DOHH2 (cell line): ENCODE data around the gene TBX6.

Source experiments
- H3F3A ChIP-seq: fragments of 200-600 bp; sonication (generic), shearing (Covaris generic); 2 replicates; pipeline ENCODE4 v1.6.0; 2016; ENCODE audit warnings: antibody characterized with exemption, mild to moderate bottlenecking; ENCODE audit not compliant: control insufficient read depth, insufficient read depth
- H3K27ac ChIP-seq: fragments of 200-600 bp; sonication (generic); 2 replicates; pipeline ENCODE4 v1.5.1; 2014; ENCODE audit warnings: low read depth, mild to moderate bottlenecking, low read length, moderate library complexity
- H3K27me3 ChIP-seq: fragments of 200-600 bp; sonication (generic); 2 replicates; pipeline ENCODE4 v1.6.1; 2014; ENCODE audit warnings: mild to moderate bottlenecking, low read length, mixed read lengths; ENCODE audit not compliant: control insufficient read depth
- H3K36me3 ChIP-seq: fragments of 200-600 bp; sonication (generic); 2 replicates; pipeline ENCODE4 v1.6.1; 2014; ENCODE audit warnings: mild to moderate bottlenecking, low read length, moderate library complexity, mixed read lengths; ENCODE audit not compliant: control insufficient read depth
- H3K4me1 ChIP-seq: fragments of 200-600 bp; sonication (generic); 2 replicates; pipeline ENCODE4 v1.6.1; 2014; ENCODE audit warnings: mild to moderate bottlenecking, low read length, mixed read lengths; ENCODE audit not compliant: control insufficient read depth
- H3K4me2 ChIP-seq: fragments of 200-600 bp; sonication (generic); 2 replicates; pipeline ENCODE4 v1.6.0; 2014; ENCODE audit warnings: mild to moderate bottlenecking, low read length, moderate library complexity
- H3K4me3 ChIP-seq: fragments of 200-600 bp; sonication (generic); 2 replicates; pipeline ENCODE4 v1.5.1; 2014; ENCODE audit warnings: mild to moderate bottlenecking, low read length, mixed read lengths
- H3K79me2 ChIP-seq: fragments of 200-600 bp; sonication (generic); 2 replicates; pipeline ENCODE4 v1.6.1; 2014; ENCODE audit warnings: mild to moderate bottlenecking, low read length, mixed read lengths; ENCODE audit not compliant: control insufficient read depth
- H3K9me2 ChIP-seq: fragments of 200-600 bp; sonication (generic); replicated peaks from 2 replicates; pipeline ENCODE4 v1.6.1; 2014; ENCODE audit warnings: mild to moderate bottlenecking, low read length, mixed read lengths; ENCODE audit not compliant: control insufficient read depth
- H3K9me3 ChIP-seq: fragments of 200-600 bp; sonication (generic); 2 replicates; pipeline ENCODE4 v1.6.1; 2014; ENCODE audit warnings: antibody characterized with exemption, low read length, mixed read lengths; ENCODE audit not compliant: control insufficient read depth, insufficient read depth
- H4K20me1 ChIP-seq: fragments of 200-600 bp; sonication (generic); 2 replicates; pipeline ENCODE4 v1.6.0; 2014; ENCODE audit warnings: low read depth, mild to moderate bottlenecking, antibody characterized with exemption, low read length, moderate library complexity; ENCODE audit not compliant: control insufficient read depth, insufficient read depth
- CTCF ChIP-seq: fragments of 200-600 bp; sonication (generic); IDR thresholded peaks from one replicate; pipeline ENCODE4 v1.5.1; 2014; ENCODE audit warnings: antibody characterized with exemption, mild to moderate bottlenecking, low read depth, low read length; ENCODE audit not compliant: poor library complexity, severe bottlenecking
- EZH2phosphoT487 ChIP-seq: fragments of 200-600 bp; sonication (generic); IDR thresholded peaks from 2 replicates; pipeline ENCODE4 v1.6.1; 2017; ENCODE audit warnings: borderline replicate concordance, mild to moderate bottlenecking, antibody characterized with exemption, low read length, moderate library complexity, mixed read lengths

TBX6 gene

GRCh38 chr16:30084096-30084815 lies 7.5 kb downstream of the TBX6 start:
- H3K4me2 ChIP-seq: no peak overlapping the region
- TF ChIP-seq EZH2phosphoT487 (no peak), CTCF (no peak)
- H3K79me2 ChIP-seq: peaks cover 19% of the 10 kb centered on the region
- no peaks in the 10 kb centered on the region for H3K27me3 ChIP-seq
- no peaks in the 10 kb centered on the region for H3K4me1 ChIP-seq
- H3F3A ChIP-seq: 0 out of 2 replicates have a peak, but pooled peaks cover under 1% of the 10 kb centered on the region
- no peaks in the 10 kb centered on the region for H3K9me2 ChIP-seq
- H4K20me1 ChIP-seq: no peaks in the 10 kb centered on the region
- H3K9me3 ChIP-seq: no peaks in the 10 kb centered on the region
- H3K4me3 ChIP-seq: no peak overlapping the region
- H3K36me3 ChIP-seq: peaks cover 56% of the 10 kb centered on the region
- H3K27ac ChIP-seq: no peak overlapping the region

DNA sequence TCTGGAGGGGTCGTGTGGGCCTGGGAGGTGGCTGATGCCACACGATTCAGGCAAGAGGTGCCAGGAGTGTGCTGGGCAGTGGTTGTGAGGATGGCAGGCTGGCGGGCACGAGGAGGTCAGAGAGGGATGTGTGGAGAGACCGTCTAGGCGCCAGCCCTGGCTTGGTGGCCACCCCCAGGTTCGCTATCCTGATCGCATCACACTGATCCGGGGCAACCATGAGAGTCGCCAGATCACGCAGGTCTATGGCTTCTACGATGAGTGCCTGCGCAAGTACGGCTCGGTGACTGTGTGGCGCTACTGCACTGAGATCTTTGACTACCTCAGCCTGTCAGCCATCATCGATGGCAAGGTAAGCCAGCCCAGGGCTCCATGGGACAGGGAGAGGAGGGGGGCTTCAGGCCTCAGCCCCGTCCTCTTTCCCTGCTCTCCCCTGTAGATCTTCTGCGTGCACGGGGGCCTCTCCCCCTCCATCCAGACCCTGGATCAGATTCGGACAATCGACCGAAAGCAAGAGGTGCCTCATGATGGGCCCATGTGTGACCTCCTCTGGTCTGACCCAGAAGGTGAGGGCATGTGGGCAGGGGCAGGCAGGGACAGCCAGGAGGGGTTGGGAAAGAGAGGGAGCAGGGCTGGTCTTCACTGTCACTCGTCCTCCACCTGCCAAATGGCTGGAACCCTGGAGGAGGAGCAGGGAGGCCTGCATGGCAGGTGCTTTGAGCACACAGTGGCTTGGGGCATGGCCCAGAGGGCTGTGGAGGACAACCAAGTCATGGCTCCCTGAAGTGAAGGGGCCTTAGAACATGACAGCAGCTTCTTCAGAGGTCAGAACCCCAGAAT lies 8.3 kb downstream of the TBX6 start:
- Histone ChIP-seq H3K79me2 (peaks cover 27% of the 10 kb centered on the region), H3K27ac (no peak overlapping the region), H3K27me3 (no peaks in the 10 kb centered on the region), H3K9me2 (no peaks in the 10 kb centered on the region), H4K20me1 (peaks cover 3% of the 10 kb centered on the region; the same call in 1 of the 2 replicates), H3K36me3 (peaks cover 62% of the 10 kb centered on the region), H3K4me1 (no peaks in the 10 kb centered on the region), H3K4me2 (no peak overlapping the region), H3K4me3 (no peak overlapping the region), H3K9me3 (no peaks in the 10 kb centered on the region), H3F3A (no peaks in the 10 kb centered on the region)
- TF ChIP-seq EZH2phosphoT487 (no peak), CTCF (no peak)

DNA sequence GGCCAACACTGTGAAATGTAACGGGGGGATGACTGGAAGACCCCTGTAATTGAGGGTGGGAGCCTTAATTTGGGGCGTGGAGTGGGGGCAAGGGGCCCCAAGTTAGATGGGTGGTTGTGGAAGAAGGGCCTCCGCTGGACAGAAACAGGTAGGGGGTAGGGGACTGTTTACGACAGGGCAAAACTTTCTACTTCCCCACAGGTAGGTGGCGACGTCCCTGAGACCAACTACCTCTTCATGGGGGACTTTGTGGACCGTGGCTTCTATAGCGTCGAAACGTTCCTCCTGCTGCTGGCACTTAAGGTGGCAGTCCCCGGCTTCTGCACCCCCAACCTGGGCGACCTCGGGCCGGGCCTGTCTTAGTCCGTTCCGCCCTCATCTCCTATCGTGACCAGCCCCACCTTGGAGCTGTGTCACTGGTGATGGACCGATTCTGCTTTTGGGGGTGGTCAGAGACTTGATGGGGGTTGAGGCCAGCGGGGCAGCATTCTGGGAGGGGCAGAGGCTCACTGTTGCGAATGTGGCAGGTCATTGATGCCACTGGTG lies 9.1 kb downstream of the TBX6 start:
- no peaks in the 10 kb centered on the region for H3K9me2 ChIP-seq
- no peak overlapping the region for H3K27ac ChIP-seq
- TF ChIP-seq CTCF (peak; percentile 26), EZH2phosphoT487 (no peak)
- H3K9me3 ChIP-seq: no peaks in the 10 kb centered on the region
- peaks cover 6% of the 10 kb centered on the region for H3K4me1 ChIP-seq
- H3K27me3 ChIP-seq: no peaks in the 10 kb centered on the region
- no peak overlapping the region for H3K4me3 ChIP-seq
- H3K36me3 ChIP-seq: peaks cover 70% of the 10 kb centered on the region
- no peaks in the 10 kb centered on the region for H3F3A ChIP-seq
- peaks cover 6% of the 10 kb centered on the region; the same call in 1 of the 2 replicates for H4K20me1 ChIP-seq
- no peak overlapping the region for H3K4me2 ChIP-seq
- peaks cover 35% of the 10 kb centered on the region for H3K79me2 ChIP-seq
